ENCODE results near the gene ZBTB3. TPM values are rescaled to one million over a fixed set of nuclear protein-coding genes. Genes with fewer than 3 reads are reported as not detected.
A peak's percentile ranks its signal among the peaks of the same experiment; 100 is the strongest.

The ZBTB3 gene
- total and polyA plus RNA-seq, 9 of the 15 experiments (the other 6 are each of a cell fraction or from before 2014, with no cell fraction given), result 1.9 to 10.0 (median 4.9) TPM

DNA sequence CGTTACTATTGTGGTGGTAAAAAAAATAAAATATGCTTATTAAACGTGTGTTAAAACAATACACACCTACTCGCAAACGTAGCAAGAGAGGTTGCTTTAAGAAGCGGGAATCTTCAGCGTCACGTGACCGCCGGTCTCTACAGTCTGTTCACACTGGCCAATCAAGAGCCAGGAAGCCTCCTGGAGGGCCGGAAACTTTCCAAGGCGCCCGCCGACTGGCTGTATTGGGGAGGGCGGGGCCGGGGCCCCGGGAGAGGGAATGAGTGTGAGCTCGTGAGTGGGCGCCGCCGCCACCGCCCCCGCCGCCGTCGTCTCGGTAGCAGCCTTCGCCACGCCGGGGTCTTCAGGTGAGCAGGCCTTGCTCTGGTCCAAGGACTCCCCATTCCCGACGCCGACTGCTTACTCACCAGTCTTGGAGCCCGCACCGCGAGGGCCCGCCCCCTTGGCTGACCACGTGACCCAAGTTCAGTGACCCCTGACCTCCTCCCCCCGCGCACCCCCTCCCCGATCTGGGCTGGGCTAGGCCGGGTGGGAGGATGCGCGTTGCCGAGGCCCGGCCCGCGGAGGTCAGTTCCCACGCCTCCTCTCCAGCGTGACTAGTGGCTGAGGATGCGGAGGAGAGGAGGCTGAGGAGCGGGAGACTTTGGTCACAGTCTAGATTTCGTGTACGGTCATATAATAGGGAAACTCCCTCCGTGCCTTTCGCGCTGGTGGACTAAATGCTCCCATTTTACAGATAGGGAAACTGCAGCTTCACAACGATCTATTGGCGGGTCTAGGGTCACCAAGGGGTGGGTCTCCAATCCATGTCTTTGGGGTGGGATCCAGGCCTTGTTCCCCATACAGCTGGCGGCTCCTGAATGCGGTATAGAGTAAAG lies 17.4 kb upstream of the ZBTB3 start, which contains the start of gene TAF6L (continued):
- TF ChIP-seq, protein P1, sequence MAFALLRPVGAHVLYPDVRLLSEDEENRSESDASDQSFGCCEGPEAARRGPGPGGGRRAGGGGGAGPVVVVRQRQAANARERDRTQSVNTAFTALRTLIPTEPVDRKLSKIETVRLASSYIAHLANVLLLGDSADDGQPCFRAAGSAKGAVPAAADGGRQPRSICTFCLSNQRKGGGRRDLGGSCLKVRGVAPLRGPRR (CRISPR knock-in tag; IDR thresholded peaks at IDR 0.05), result no peak
- TF ChIP-seq POLR2AphosphoS5 (IDR thresholded peaks at IDR 0.05; ENCODE audit: control insufficient read depth, insufficient read depth, low read depth, low read length), result peak; percentile 52
- TF ChIP-seq RCOR1 (IDR thresholded peaks at IDR 0.05; ENCODE audit: borderline replicate concordance in 1 of 2, low read depth in 2 of 2, low read length in 2 of 2), result peak; percentile 37 to 90; a peak in 3 of 4 replicates
- peak in 1 of 2 experiments; percentile 62; a peak in 2 of 4 replicates for TF ChIP-seq SRF (CRISPR knock-in tag; IDR thresholded peaks at IDR 0.05)
- peak; percentile 32 for TF ChIP-seq PHF20 (IDR thresholded peaks at IDR 0.05; ENCODE audit: partially characterized antibody)
- TF ChIP-seq POLR2G (IDR thresholded peaks at IDR 0.05; ENCODE audit: low read depth, low read length), result peak; percentile 91
- peak; percentile 85; the same call in 1 of the 2 replicates for TF ChIP-seq ZNF766 (CRISPR knock-in tag; conservative IDR thresholded peaks at IDR 0.05)
- peak; percentile 95 for TF ChIP-seq HDAC2 (IDR thresholded peaks at IDR 0.05)
- peak; percentile 24; the same call in 1 of the 2 replicates for TF ChIP-seq JUN (IDR thresholded peaks at IDR 0.05; ENCODE audit: borderline replicate concordance, low read depth, low read length)
- TF ChIP-seq JUN (CRISPR knock-in tag; IDR thresholded peaks at IDR 0.05; ENCODE audit: borderline replicate concordance), result peak; percentile 53; the same call in 1 of the 2 replicates
- TF ChIP-seq XRCC3 (IDR thresholded peaks at IDR 0.05), result no peak
- peak; percentile 91; the same call in 1 of the 2 replicates for TF ChIP-seq PTBP1 (IDR thresholded peaks at IDR 0.05; ENCODE audit: low read depth, low read length)
- TF ChIP-seq ZNF217 (CRISPR knock-in tag; IDR thresholded peaks at IDR 0.05), result no peak
- no peak for TF ChIP-seq ZKSCAN3 (CRISPR knock-in tag; IDR thresholded peaks at IDR 0.05)
- TF ChIP-seq SMARCA5 (IDR thresholded peaks at IDR 0.05), result peak; percentile 90; the same call in 1 of the 2 replicates
- TF ChIP-seq RB1 (IDR thresholded peaks at IDR 0.05; ENCODE audit: low read depth), result peak; percentile 77; the same call in 1 of the 2 replicates
- TF ChIP-seq ZNF212 (CRISPR knock-in tag; IDR thresholded peaks at IDR 0.05), result no peak
- TF ChIP-seq TEAD4 (IDR thresholded peaks at IDR 0.05; ENCODE audit: low read length), result 0 out of 2 replicates have a peak, but pooled peaks have one; percentile 39
- no peak for TF ChIP-seq TEAD4 (CRISPR knock-in tag; IDR thresholded peaks at IDR 0.05; ENCODE audit: borderline replicate concordance)
- TF ChIP-seq, protein P2, sequence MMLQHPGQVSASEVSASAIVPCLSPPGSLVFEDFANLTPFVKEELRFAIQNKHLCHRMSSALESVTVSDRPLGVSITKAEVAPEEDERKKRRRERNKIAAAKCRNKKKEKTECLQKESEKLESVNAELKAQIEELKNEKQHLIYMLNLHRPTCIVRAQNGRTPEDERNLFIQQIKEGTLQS (IDR thresholded peaks at IDR 0.05), result no peak; the same call in none of the 2 replicates
- TF ChIP-seq, protein P2 (CRISPR knock-in tag; conservative IDR thresholded peaks at IDR 0.05), result peak; percentile 52; the same call in 1 of the 2 replicates
- no peak for TF ChIP-seq ZNF696 (CRISPR knock-in tag; conservative IDR thresholded peaks at IDR 0.05)
- TF ChIP-seq NR2C2 (CRISPR knock-in tag; IDR thresholded peaks at IDR 0.05), result peak; percentile 98
- peak; percentile 99 for TF ChIP-seq NR2C2 (tag; IDR thresholded peaks at IDR 0.05)
- TF ChIP-seq MTA1 (IDR thresholded peaks at IDR 0.05; ENCODE audit: borderline replicate concordance), result peak; percentile 76; the same call in 1 of the 2 replicates
- TF ChIP-seq C11orf30 (IDR thresholded peaks at IDR 0.05; ENCODE audit: low read depth), result peak; percentile 80
- no peak for TF ChIP-seq ZNF133 (CRISPR knock-in tag; IDR thresholded peaks at IDR 0.05)
- TF ChIP-seq ARNT (IDR thresholded peaks at IDR 0.05), result no peak
- TF ChIP-seq TARDBP (IDR thresholded peaks at IDR 0.05), result peak; percentile 43; the same call in 1 of the 2 replicates

Measured in K562 (cell line).